WTC11 (cell line): ENCODE data around the gene KLHL4. TPM values are rescaled to one million over a fixed set of nuclear protein-coding genes. Genes with fewer than 3 reads are reported as not detected.

Experiments
- ATAC-seq: fragments of 200-7000 bp; cut with Tn5 transposase; 2 replicates; pipeline ENCODE4 v1.10.0; 2021; ENCODE audit warnings: mild to moderate bottlenecking, moderate library complexity
- CTCF ChIA-PET: fragments of 300-600 bp; sonication (Branson Sonifier 250); formaldehyde crosslinking; loops from one replicate; lab custom pipeline; 2021; ENCODE audit warnings: antibody characterized with exemption; lab: Charles Lee
- POLR2A ChIA-PET: fragments of 350-600 bp; sonication (Branson Sonifier 250); formaldehyde crosslinking; loops from one replicate; lab custom pipeline; 2021; ENCODE audit warnings: antibody characterized with exemption; lab: Charles Lee
- DNase-seq: peaks from one replicate; pipeline ENCODE4 v3.0.0; 2021; ENCODE audit warnings: low spot score
- H3K27ac Mint-ChIP-seq: 2 replicates; pipeline ENCODE4 v1.8.0; 2021; ENCODE audit warnings: mixed read lengths
- H3K27me3 Mint-ChIP-seq: 2 replicates; pipeline ENCODE4 v1.8.0; 2021; ENCODE audit warnings: low read depth, mild to moderate bottlenecking, moderate library complexity, mixed read lengths
- H3K36me3 Mint-ChIP-seq: 2 replicates; pipeline ENCODE4 v1.8.0; 2021; ENCODE audit warnings: mixed read lengths
- H3K4me1 Mint-ChIP-seq: 2 replicates; pipeline ENCODE4 v1.8.0; 2022; ENCODE audit warnings: mixed read lengths
- H3K4me3 Mint-ChIP-seq: 2 replicates; pipeline ENCODE4 v1.8.0; 2021; ENCODE audit warnings: mild to moderate bottlenecking, moderate library complexity, mixed read lengths
- H3K9me3 Mint-ChIP-seq: 2 replicates; pipeline ENCODE4 v1.8.0; 2021; ENCODE audit warnings: mixed read lengths
- ATF1 ChIP-seq: sonication (generic); formaldehyde crosslinking; IDR thresholded peaks from 2 replicates; pipeline ENCODE4 v1.8.1; 2023; ENCODE audit warnings: mild to moderate bottlenecking, moderate library complexity, missing genetic modification reagents
- CDX4 ChIP-seq: fragments of 250-450 bp; sonication (Bioruptor Pico); IDR thresholded peaks from 2 replicates; pipeline ENCODE4 v1.9.0; 2021; ENCODE audit warnings: moderate library complexity, mild to moderate bottlenecking, inconsistent platforms, borderline replicate concordance
- CREB1 ChIP-seq: sonication (generic); formaldehyde crosslinking; IDR thresholded peaks from 2 replicates; pipeline ENCODE4 v1.8.0; 2023; ENCODE audit warnings: mild to moderate bottlenecking, missing genetic modification reagents
- CTCF ChIP-seq: fragments of 200-600 bp; IDR thresholded peaks from 2 replicates; pipeline ENCODE4 v1.8.0; 2022; ENCODE audit warnings: antibody characterized with exemption
- ELF4 ChIP-seq: sonication (generic); formaldehyde crosslinking; IDR thresholded peaks from 2 replicates; pipeline ENCODE4 v1.8.1; 2022; ENCODE audit warnings: low read depth, mild to moderate bottlenecking, moderate library complexity, missing genetic modification reagents
- ESRRA ChIP-seq: sonication (generic); formaldehyde crosslinking; IDR thresholded peaks from 2 replicates; pipeline ENCODE4 v1.8.1; 2022; ENCODE audit warnings: mild to moderate bottlenecking, missing genetic modification reagents, borderline replicate concordance
- FOXJ3 ChIP-seq: sonication (generic); formaldehyde crosslinking; IDR thresholded peaks from 2 replicates; pipeline ENCODE4 v1.9.0; 2021; ENCODE audit warnings: missing genetic modification reagents, mild to moderate bottlenecking, borderline replicate concordance
- GABPB1 ChIP-seq: sonication (generic); formaldehyde crosslinking; IDR thresholded peaks from 2 replicates; pipeline ENCODE4 v1.8.1; 2023; ENCODE audit warnings: mild to moderate bottlenecking, missing genetic modification reagents
- MYBL2 ChIP-seq: sonication (generic); formaldehyde crosslinking; IDR thresholded peaks from 2 replicates; pipeline ENCODE4 v1.8.1; 2023; ENCODE audit warnings: mild to moderate bottlenecking, moderate library complexity, missing genetic modification reagents
- NFE2L1 ChIP-seq: sonication (generic); formaldehyde crosslinking; IDR thresholded peaks from 2 replicates; pipeline ENCODE4 v1.8.1; 2023; ENCODE audit warnings: missing genetic modification reagents
- PRDM15 ChIP-seq: sonication (generic); formaldehyde crosslinking; IDR thresholded peaks from 2 replicates; pipeline ENCODE4 v1.8.0; 2022; ENCODE audit warnings: missing genetic modification reagents
- RORB ChIP-seq: fragments of 250-450 bp; sonication (Bioruptor Pico); IDR thresholded peaks from 2 replicates; pipeline ENCODE4 v1.9.0; 2021; ENCODE audit warnings: mild to moderate bottlenecking
- SMAD4 ChIP-seq: sonication (generic); formaldehyde crosslinking; IDR thresholded peaks from 2 replicates; pipeline ENCODE4 v1.8.0; 2022; ENCODE audit warnings: mild to moderate bottlenecking, missing genetic modification reagents
- SP1 ChIP-seq: sonication (generic); formaldehyde crosslinking; conservative IDR thresholded peaks from 2 replicates; pipeline ENCODE4 v1.8.1; 2022; ENCODE audit warnings: missing genetic modification reagents
- TEAD1 ChIP-seq: sonication (generic); formaldehyde crosslinking; IDR thresholded peaks from 2 replicates; pipeline ENCODE4 v1.8.0; 2022; ENCODE audit warnings: mild to moderate bottlenecking, missing genetic modification reagents
- ZNF138 ChIP-seq: sonication (generic); formaldehyde crosslinking; conservative IDR thresholded peaks from 2 replicates; pipeline ENCODE4 v1.8.1; 2022; ENCODE audit warnings: mild to moderate bottlenecking, moderate library complexity, missing genetic modification reagents
- ZNF219 ChIP-seq: sonication (generic); formaldehyde crosslinking; IDR thresholded peaks from 2 replicates; pipeline ENCODE4 v1.8.0; 2023; ENCODE audit warnings: missing genetic modification reagents, mild to moderate bottlenecking, borderline replicate concordance
- ZNF263 ChIP-seq: sonication (generic); formaldehyde crosslinking; IDR thresholded peaks from 2 replicates; pipeline ENCODE4 v1.8.1; 2022; ENCODE audit warnings: low read depth, mild to moderate bottlenecking, moderate library complexity, missing genetic modification reagents
- ZNF416 ChIP-seq: fragments of 250-450 bp; sonication (Bioruptor Pico); IDR thresholded peaks from 2 replicates; pipeline ENCODE4 v1.9.0; 2021; ENCODE audit warnings: mild to moderate bottlenecking, inconsistent platforms
- ZNF423 ChIP-seq: fragments of 250-450 bp; sonication (Bioruptor Pico); IDR thresholded peaks from 2 replicates; pipeline ENCODE4 v2.1.2; 2022; ENCODE audit warnings: mild to moderate bottlenecking, moderate library complexity
- total RNA-seq: library from RNA; stranded (reverse); gene quantifications from 3 replicates; pipeline ENCODE4 v1.2.3, GENCODE V29; 2021
- TF ChIP-seq, protein P1 (sequence below): fragments of 250-450 bp; sonication (Bioruptor Pico); IDR thresholded peaks from 2 replicates; pipeline ENCODE4 v2.1.2; 2022; ENCODE audit warnings: mild to moderate bottlenecking, moderate library complexity
- TF ChIP-seq, protein P2 (sequence below): sonication (generic); formaldehyde crosslinking; IDR thresholded peaks from 2 replicates; pipeline ENCODE4 v1.8.1; 2023; ENCODE audit warnings: mild to moderate bottlenecking, moderate library complexity, missing genetic modification reagents
- TF ChIP-seq, protein P3 (sequence below): fragments of 250-450 bp; sonication (Bioruptor Pico); IDR thresholded peaks from 2 replicates; pipeline ENCODE4 v1.8.0; 2021; ENCODE audit warnings: mild to moderate bottlenecking
- TF ChIP-seq, protein P4 (sequence below): fragments of 250-450 bp; sonication (Bioruptor Pico); conservative IDR thresholded peaks from 2 replicates; pipeline ENCODE4 v1.9.0; 2021; ENCODE audit warnings: mild to moderate bottlenecking

Gene KLHL4
- total RNA-seq, 1 experiment from 2014 or later = 10.5 TPM

DNA sequence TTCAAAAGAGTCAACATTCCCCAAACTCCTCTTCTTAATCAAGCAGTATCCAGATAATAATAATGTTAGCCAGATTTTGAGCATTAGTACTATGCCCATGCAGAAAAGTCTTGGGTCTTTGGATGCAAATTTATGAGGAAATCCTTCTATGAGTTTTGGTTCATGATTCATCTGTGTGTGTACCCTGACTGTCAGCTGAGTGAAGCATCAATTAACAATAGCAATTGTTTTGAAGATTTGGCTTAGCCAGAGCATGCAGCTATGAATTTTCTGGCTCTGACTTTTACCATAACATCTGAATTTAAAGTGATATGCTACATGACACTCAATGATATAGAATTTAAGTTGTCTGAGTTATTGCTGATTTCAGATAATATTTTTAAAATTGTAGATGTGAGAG is 145.8 kb downstream of the KLHL4 start:
- no peak for ATAC-seq
- no peaks in the 10 kb centered on the region for H3K9me3 Mint-ChIP-seq
- ChIA-PET POLR2A (no interaction called here), CTCF (no interaction called here)
- no peak overlapping the region for H3K4me3 Mint-ChIP-seq
- H3K27me3 Mint-ChIP-seq = no peaks in the 10 kb centered on the region
- DNase-seq = no peak
- H3K27ac Mint-ChIP-seq = no peak overlapping the region
- peaks cover 33% of the 10 kb centered on the region for H3K4me1 Mint-ChIP-seq
- H3K36me3 Mint-ChIP-seq = no peaks in the 10 kb centered on the region
- TF ChIP-seq ZNF423 (CRISPR knock-in tag) (no peak), FOXJ3 (no peak), PRDM15 (CRISPR knock-in tag) (no peak), CREB1 (CRISPR knock-in tag) (no peak), GABPB1 (no peak), ZNF138 (CRISPR knock-in tag) (no peak), MYBL2 (no peak), ZNF416 (CRISPR knock-in tag) (no peak), ATF1 (no peak), ELF4 (CRISPR knock-in tag) (no peak), ESRRA (no peak), CDX4 (CRISPR knock-in tag) (no peak), RORB (CRISPR knock-in tag) (no peak)
- TF ChIP-seq, protein P1, sequence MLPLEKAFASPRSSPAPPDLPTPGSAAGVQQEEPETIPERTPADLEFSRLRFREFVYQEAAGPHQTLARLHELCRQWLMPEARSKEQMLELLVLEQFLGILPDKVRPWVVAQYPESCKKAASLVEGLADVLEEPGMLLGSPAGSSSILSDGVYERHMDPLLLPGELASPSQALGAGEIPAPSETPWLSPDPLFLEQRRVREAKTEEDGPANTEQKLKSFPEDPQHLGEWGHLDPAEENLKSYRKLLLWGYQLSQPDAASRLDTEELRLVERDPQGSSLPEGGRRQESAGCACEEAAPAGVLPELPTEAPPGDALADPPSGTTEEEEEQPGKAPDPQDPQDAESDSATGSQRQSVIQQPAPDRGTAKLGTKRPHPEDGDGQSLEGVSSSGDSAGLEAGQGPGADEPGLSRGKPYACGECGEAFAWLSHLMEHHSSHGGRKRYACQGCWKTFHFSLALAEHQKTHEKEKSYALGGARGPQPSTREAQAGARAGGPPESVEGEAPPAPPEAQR (CRISPR knock-in tag) = no peak
- TF ChIP-seq, protein P2, sequence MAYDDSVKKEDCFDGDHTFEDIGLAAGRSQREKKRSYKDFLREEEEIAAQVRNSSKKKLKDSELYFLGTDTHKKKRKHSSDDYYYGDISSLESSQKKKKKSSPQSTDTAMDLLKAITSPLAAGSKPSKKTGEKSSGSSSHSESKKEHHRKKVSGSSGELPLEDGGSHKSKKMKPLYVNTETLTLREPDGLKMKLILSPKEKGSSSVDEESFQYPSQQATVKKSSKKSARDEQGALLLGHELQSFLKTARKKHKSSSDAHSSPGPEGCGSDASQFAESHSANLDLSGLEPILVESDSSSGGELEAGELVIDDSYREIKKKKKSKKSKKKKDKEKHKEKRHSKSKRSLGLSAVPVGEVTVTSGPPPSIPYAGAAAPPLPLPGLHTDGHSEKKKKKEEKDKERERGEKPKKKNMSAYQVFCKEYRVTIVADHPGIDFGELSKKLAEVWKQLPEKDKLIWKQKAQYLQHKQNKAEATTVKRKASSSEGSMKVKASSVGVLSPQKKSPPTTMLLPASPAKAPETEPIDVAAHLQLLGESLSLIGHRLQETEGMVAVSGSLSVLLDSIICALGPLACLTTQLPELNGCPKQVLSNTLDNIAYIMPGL (CRISPR knock-in tag) = no peak
- TF ChIP-seq, protein P3, sequence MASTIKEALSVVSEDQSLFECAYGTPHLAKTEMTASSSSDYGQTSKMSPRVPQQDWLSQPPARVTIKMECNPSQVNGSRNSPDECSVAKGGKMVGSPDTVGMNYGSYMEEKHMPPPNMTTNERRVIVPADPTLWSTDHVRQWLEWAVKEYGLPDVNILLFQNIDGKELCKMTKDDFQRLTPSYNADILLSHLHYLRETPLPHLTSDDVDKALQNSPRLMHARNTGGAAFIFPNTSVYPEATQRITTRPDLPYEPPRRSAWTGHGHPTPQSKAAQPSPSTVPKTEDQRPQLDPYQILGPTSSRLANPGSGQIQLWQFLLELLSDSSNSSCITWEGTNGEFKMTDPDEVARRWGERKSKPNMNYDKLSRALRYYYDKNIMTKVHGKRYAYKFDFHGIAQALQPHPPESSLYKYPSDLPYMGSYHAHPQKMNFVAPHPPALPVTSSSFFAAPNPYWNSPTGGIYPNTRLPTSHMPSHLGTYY (CRISPR knock-in tag) = no peak

- Mint-ChIP-seq H3K27me3 (no peaks in the 10 kb centered on the region), H3K36me3 (no peaks in the 10 kb centered on the region), H3K4me1 (peaks cover 39% of the 10 kb centered on the region), H3K9me3 (no peaks in the 10 kb centered on the region), H3K4me3 (no peak overlapping the region), H3K27ac (no peak overlapping the region)
- POLR2A ChIA-PET = no interaction called here
- ATAC-seq = peak; percentile 39; the same call in 1 of the 2 replicates
- CTCF ChIA-PET = no interaction called here
- DNase-seq = no peak
- TF ChIP-seq, protein P4, sequence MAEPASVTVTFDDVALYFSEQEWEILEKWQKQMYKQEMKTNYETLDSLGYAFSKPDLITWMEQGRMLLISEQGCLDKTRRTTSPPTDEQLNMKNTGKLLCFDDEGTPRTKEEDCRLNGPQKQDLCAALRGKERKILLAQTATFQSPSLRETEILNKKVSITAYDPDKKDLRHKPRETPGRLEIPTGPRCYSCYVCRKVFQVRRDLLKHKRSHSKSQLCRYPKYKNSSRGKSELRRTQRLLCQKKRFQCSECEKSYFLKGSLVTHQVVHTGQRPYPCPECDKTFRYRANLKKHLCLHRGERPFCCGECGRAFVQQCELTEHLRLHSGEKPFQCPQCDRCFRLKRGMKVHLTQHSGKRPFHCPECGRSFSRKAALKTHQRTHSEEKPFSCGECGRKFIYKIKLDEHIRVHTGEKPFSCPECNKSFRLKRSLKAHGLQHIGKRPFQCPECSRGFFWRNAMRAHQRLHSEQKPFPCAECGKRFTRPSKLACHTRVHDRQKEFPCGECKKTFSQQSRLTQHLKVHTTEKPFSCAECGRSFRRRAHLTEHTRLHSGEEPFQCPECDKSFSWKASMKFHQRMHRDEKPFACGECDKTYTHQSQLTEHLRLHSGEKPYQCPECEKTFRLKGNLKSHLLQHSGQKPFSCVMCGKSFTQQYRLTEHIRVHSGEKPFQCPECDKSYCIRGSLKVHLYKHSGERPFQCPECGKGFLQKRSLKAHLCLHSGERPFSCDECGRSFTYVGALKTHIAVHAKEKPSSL = no peak
- no peak for TF ChIP-seq SMAD4 (CRISPR knock-in tag)
- no peak for TF ChIP-seq ZNF263 (CRISPR knock-in tag)
- TF ChIP-seq NFE2L1 (CRISPR knock-in tag) = no peak
- TF ChIP-seq TEAD1 = no peak
- TF ChIP-seq SP1 (CRISPR knock-in tag) = no peak
- no peak for TF ChIP-seq CTCF
- no peak for TF ChIP-seq ZNF219 (CRISPR knock-in tag)
- TF ChIP-seq, protein P1 (CRISPR knock-in tag) = no peak
Observed at GRCh38 chrX:87664381-87664780, 146.8 kb downstream of the KLHL4 start.
